T-helper 1 cell (primary cell): ENCODE results near the gene EXOC3L4.
A peak's percentile ranks its signal among the peaks of the same experiment; 100 is the strongest.

Experiments
- DNase-seq, 5 donors: peaks; one replicate each; pipeline ENCODE4 v3.0.0-alpha.2; 2012 to 2020

The EXOC3L4 gene

DNA sequence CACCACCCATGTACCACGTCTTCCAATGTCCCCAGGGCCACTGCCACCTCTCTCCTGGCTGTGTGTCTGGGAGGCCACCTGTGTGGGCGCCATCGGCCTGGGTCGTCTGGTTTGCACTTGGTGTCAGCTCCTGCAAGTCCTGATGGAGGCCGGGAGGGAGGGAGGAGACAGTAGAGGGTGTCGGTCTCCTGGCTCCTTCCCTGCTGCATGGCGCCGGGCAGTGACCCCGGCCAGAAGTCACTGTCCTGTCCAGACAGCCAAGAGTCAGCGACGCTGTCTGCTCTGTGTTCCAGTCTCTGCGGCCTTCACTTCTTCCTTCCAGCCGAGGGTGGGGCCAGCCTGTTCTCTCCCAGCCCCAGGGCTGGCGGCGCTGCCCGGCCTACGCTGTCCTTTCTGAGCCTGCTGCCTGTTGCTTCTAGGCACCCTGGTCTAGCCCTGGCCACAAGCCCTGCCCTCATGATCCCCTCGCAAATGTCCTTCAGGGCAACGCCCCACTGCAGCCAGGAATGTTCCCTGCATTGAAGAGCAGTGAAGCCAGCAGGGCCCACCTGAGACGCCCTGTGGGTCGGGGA lies 23.5 kb upstream of the EXOC3L4 start:
- no peak for DNase-seq

- DNase-seq: no peak
These were observed 22.8 kb upstream of the EXOC3L4 start for GRCh38 chr14:103071544-103072251.

- DNase-seq: no peak
These were observed 21.7 kb upstream of the EXOC3L4 start for GRCh38 chr14:103072595-103073366.

DNA sequence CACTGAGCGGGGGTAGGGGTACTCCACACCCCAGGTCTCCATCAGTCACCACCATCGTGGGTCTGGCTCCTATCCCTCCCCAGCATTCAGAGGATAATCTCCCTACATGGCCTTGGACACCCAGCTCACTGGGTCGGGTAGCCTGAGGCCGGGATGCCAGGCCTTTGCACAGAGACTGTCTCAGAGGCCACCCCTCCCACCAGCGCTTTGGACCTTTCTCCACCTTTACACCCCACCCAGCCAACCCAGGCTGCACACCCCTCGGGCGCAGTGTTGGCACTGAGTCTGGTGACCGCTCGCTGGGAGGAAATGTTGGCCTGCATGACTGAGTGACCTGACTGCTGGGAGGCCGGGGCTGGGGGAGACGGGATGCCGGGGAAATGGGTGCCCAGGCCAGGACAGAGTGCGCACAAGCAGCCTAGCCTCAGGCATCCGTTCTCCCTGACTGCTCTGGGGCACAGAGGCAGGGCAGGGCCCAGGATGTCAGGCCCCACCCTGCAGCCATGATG lies 21.1 kb upstream of the EXOC3L4 start:
- DNase-seq: no peak

GRCh38 chr14:103073876-103074728 lies 20.4 kb upstream of the EXOC3L4 start:
- no peak for DNase-seq

DNA sequence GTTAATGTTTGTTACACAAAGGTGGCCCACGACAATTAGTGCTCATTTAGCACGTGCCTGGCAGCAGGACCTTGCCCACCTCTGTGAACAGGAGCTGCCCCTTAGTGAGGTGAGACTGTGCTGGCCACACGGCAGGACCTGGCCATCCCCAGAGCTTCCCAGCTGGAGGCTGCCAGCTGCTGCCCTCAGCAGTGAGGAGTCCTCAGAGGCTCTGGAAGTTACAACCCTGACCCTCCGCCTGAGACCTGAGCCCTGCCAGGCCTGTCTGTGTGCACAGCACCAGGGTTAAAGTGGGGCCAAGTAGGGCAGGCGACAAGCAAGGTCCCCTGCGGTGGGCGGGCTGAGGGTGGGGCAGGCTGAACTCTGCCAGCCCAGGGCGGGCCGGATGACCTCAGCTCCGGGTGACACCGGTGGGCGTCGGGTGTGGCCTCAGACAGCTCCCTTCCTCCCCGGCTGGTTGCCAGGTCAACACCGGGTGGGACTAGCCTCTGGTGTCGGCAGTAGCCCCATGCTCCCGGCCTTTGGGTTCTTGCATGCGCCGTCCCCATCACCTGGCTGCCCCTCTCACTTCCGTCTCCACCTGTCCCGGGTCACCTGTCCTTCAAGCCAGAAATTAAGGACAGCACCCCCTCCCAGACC lies 19.7 kb upstream of the EXOC3L4 start:
- DNase-seq: no peak

GRCh38 chr14:103078420-103078749 lies 16.1 kb upstream of the EXOC3L4 start:
- peak; percentile 54 to 76 (median 74) for DNase-seq

- DNase-seq: no peak
These were observed 15.5 kb upstream of the EXOC3L4 start for GRCh38 chr14:103078860-103079587.

DNA sequence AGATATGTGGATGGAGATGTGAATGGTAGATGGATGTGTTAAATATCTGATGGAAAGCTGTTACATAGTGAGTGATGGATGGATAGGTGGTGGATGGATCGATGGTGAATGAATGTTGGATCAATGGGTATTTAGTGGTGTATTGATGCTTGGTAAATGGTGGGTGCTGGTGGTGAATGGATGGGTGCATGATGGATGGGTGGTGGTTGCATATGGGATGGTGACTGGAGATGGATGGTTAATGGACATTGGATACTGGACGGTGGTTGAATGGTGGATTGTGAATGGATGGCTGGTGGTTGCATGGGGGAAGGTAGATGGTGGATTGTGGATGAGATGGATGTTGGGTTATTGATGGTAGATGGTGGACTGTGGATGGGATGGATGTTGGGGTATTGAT lies 12.6 kb upstream of the EXOC3L4 start:
- DNase-seq: no peak

GRCh38 chr14:103084021-103084919 lies 10.3 kb upstream of the EXOC3L4 start, which contains the start of gene LBHD2:
LBHD2 (plus strand) TSS chr14:103084210; CDS start chr14:103086013, 1,803 bp downstream.
- no peak for DNase-seq

DNA sequence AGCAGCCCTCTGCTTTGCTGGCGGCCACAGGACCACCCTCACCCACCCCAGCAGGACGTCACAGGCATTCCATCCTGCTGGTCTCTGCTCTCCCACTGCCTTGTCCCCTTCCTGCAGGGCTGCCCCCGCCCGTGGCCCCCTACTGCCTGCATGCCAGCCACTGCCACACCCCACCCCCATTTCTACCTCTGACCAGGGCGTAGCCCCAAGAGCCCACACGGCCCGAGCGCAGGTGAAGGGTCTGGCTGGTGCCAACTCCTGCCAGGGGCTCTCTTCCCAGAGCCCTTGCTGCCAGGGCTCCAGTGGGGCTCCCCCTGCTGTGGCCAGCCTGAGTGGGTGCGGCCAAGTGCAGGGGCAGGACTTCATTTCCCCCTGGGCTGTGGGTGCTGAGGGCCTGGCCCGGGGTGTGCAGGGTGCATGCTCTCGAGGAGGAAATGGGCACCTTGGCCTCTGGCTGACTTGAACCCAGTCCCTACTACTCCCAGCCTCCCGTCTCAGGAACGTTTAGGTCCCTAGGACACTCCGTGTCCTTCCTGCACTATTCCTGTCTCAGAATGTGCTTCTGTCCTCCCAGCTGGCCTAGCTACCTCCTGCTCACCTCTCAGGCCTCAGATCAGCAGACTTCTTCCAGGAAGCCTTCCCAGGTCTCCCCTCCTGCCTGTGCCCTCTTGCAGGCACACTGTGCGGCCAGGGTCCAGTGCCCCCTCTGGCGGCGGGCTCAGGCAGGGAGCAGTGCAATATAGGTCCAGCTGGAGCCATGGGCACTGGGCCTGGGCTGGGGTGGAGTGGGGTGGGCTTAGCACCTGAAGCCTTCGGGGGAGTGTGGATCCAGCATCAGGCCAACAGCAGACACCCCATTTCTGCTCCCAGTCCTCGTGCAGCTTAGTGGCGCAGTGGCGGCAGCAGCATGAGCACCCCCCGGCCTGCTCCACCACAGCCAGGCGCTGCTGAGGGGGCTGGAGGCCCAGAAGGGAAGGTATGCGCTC lies 9.1 kb upstream of the EXOC3L4 start:
- DNase-seq: no peak

- no peak for DNase-seq
These were observed 7.7 kb upstream of the EXOC3L4 start for GRCh38 chr14:103086771-103087342.

- DNase-seq: peak in 1 of 5 donors; percentile 4
These were observed 7.1 kb upstream of the EXOC3L4 start for GRCh38 chr14:103087343-103087835.

GRCh38 chr14:103088921-103089320 lies 5.6 kb upstream of the EXOC3L4 start:
- no peak for DNase-seq

DNA sequence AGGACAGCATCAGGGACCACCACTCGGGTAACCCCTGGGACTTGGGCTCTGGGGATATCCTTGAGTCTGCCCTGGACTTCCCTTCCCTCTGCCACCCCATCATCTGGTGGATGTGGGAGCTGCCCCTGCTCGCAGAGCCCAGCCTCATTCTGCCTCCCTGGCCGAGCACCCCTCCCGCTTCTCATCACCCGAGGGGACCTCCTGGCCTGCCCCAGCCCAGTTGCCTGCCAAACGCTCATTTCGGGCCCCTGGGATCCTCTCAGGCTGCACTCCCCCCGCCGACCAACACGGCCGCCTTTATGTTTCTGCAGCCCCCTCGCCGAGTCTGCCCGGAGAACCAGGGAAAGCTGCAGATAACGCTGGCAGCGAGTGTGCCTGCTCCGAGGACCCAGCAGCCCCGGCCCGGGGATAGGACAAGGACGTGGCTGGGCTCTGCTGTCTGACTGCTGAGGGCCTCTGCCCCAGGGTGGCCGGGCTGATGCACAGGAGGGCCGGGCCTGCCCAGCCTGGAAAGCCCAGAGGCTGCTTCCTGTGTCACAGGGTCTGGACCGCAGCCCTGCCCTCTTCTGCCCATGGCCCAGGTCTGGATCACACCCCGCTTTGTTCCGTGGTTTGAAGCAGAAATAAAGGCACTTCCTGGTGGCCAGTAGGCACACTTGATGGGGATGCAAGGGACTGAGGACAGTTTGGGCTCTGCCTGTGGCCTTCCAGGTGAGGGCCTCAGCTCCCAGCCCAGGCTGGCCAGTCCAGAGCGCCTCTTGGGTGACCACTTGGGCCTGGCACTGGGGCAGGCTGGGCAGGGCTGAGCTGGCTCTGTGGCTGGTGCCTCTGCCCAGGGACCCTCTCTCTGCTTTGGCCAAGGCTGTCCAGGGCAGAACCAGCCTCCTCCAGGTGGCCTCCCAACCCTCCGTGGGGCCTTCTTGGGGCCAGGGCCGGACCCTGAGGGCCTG lies 4.9 kb upstream of the EXOC3L4 start:
- no peak for DNase-seq

DNA sequence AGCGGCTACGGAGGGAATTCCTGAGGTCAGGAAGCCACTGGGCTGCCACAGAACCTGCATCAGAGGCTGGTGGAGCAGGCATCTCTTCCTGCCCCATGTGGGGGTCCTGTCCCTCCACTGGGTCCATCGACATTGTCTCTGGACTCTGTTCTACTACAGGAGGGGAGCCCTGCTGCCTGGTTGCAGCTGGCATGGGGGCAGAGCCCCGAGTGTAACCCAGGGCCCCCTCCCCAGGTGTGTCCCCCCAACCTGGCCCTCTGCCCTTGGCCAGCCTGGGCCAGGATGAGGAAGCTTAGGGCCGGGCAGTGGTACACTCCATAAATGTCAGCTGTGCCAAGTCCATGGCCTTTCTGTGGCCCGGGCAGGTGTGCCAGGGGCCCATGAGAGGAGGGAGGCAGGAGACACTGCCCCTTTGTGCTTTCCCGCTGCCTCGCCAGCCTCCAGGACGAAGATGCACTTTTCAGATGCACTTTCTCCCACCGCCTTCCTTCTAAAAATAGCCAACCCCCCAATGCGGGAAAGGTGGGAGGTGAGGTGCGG lies 4.0 kb upstream of the EXOC3L4 start:
- DNase-seq: no peak
